Embryonic facial prominence (tissue), 1 donor: ENCODE measurements around the gene AKR7A3.
"Not testable (repeated sequence)": the region's sequence is repeated elsewhere in the genome, so short reads cannot be mapped to it uniquely, and the experiment has no call there.

ENCODE experiments used
- DNase-seq: peaks from one replicate; pipeline ENCODE4 v3.0.0-alpha.2; 2016; ENCODE audit errors: extremely low spot score

Gene AKR7A3

GRCh38 chr1:19288324-19289241, at the start of gene AKR7A3:
AKR7A3 (minus strand) TSS chr1:19288770; CDS start chr1:19288709, 61 bp downstream.
- not testable (repeated sequence) for DNase-seq

GRCh38 chr1:19338323-19338762, 49.8 kb upstream of the AKR7A3 start:
- no peak for DNase-seq

GRCh38 chr1:19337289-19337688, 48.7 kb upstream of the AKR7A3 start:
- DNase-seq = no peak

- DNase-seq = no peak
Measured at GRCh38 chr1:19336543-19336942, 48.0 kb upstream of the AKR7A3 start.

GRCh38 chr1:19333587-19334354, 45.2 kb upstream of the AKR7A3 start:
- no peak for DNase-seq

- no peak for DNase-seq
Measured at GRCh38 chr1:19332832-19333231, 44.3 kb upstream of the AKR7A3 start.

- DNase-seq = no peak
Measured at GRCh38 chr1:19331262-19331878, 42.8 kb upstream of the AKR7A3 start.

- no peak for DNase-seq
Measured at GRCh38 chr1:19330449-19331135, 42.0 kb upstream of the AKR7A3 start.

- DNase-seq = no peak
Measured at GRCh38 chr1:19329611-19330010, 41.0 kb upstream of the AKR7A3 start.

- DNase-seq = no peak
Measured at GRCh38 chr1:19329188-19329587, 40.6 kb upstream of the AKR7A3 start.

- no peak for DNase-seq
Measured at GRCh38 chr1:19328486-19328885, 39.9 kb upstream of the AKR7A3 start.

GRCh38 chr1:19327736-19328135, 39.2 kb upstream of the AKR7A3 start:
- no peak for DNase-seq

GRCh38 chr1:19327301-19327700, 38.7 kb upstream of the AKR7A3 start:
- DNase-seq = no peak

GRCh38 chr1:19326748-19327065, 38.1 kb upstream of the AKR7A3 start:
- no peak for DNase-seq

- no peak for DNase-seq
Measured at GRCh38 chr1:19325958-19326747, 37.6 kb upstream of the AKR7A3 start.

GRCh38 chr1:19325368-19325957, 36.9 kb upstream of the AKR7A3 start:
- no peak for DNase-seq

- no peak for DNase-seq
Measured at GRCh38 chr1:19324665-19324990, 36.1 kb upstream of the AKR7A3 start.

- DNase-seq = no peak
Measured at GRCh38 chr1:19323987-19324664, 35.6 kb upstream of the AKR7A3 start.

- no peak for DNase-seq
Measured at GRCh38 chr1:19322481-19322880, 33.9 kb upstream of the AKR7A3 start.

- no peak for DNase-seq
Measured at GRCh38 chr1:19321071-19321470, 32.5 kb upstream of the AKR7A3 start.
